Measurements from ENCODE around the gene TULP3. TPM values are rescaled to one million over a fixed set of nuclear protein-coding genes. Genes with fewer than 3 reads are reported as not detected.

The TULP3 gene
- polyA plus RNA-seq, 1 donor (not counting 4 experiments of a cell fraction or from before 2014, with no cell fraction given), result 16.0 TPM

GRCh38 chr12:2897418-2897817 lies 6.7 kb downstream of the TULP3 start:
- TF ChIP-seq CTCF (optimal IDR thresholded peaks at IDR 0.05 in 1 of 3, IDR thresholded peaks at IDR 0.05 in 1 of 3, conservative IDR thresholded peaks at IDR 0.05 in 1 of 3; ENCODE audit: extremely low read depth in 1 of 3, insufficient read depth in 2 of 3, low read length in 3 of 3) (no peak), EZH2 (IDR thresholded peaks at IDR 0.05; ENCODE audit: low read length) (no peak)
- Histone ChIP-seq H3K9ac (ENCODE audit: control insufficient read depth, extremely low read depth, insufficient read depth, low read length) (no peak overlapping the region), H4K20me1 (ENCODE audit: control insufficient read depth, extremely low read depth, insufficient read depth, low read length) (no peaks in the 10 kb centered on the region)

GRCh38 chr12:2900642-2901041 lies 10.0 kb downstream of the TULP3 start:
- H3K4me2 ChIP-seq (ENCODE audit: control insufficient read depth, extremely low read depth, insufficient read depth, low read depth, low read length), result no peak overlapping the region
- no peak overlapping the region for H2AFZ ChIP-seq (ENCODE audit: control insufficient read depth, low read length)
- H3K79me2 ChIP-seq (ENCODE audit: control insufficient read depth, insufficient read depth, low read length), result peaks cover 23% of the 10 kb centered on the region
- dilution Hi-C loops (cut with MboI; ENCODE audit: extremely low pct_ligation_motif_present, low sequenced_read_pairs), result no loop called here
- H3K4me3 ChIP-seq (ENCODE audit: control insufficient read depth in 2 of 3, extremely low read depth in 1 of 3, insufficient read depth in 2 of 3, low read depth in 1 of 3, low read length in 3 of 3), result no peak overlapping the region
- TF ChIP-seq CTCF (optimal IDR thresholded peaks at IDR 0.05 in 1 of 3, IDR thresholded peaks at IDR 0.05 in 1 of 3, conservative IDR thresholded peaks at IDR 0.05 in 1 of 3; ENCODE audit: extremely low read depth in 1 of 3, insufficient read depth in 2 of 3, low read length in 3 of 3), result no peak
- TF ChIP-seq EZH2 (IDR thresholded peaks at IDR 0.05; ENCODE audit: low read length), result no peak
- peaks cover 6% of the 10 kb centered on the region for H3K4me1 ChIP-seq (ENCODE audit: control insufficient read depth, extremely low read depth, insufficient read depth, low read length)
- H3K9me3 ChIP-seq (ENCODE audit: control insufficient read depth, low read depth, low read length), result no peaks in the 10 kb centered on the region
- H4K20me1 ChIP-seq (ENCODE audit: control insufficient read depth, extremely low read depth, insufficient read depth, low read length), result no peaks in the 10 kb centered on the region
- DNase-seq (ENCODE audit: low read depth, low spot score) (no peak), FAIRE-seq (no peak)
- no peaks in the 10 kb centered on the region for H3K36me3 ChIP-seq (ENCODE audit: control insufficient read depth in 2 of 2, extremely low read depth in 1 of 2, insufficient read depth in 2 of 2, low read length in 2 of 2)
- no peak overlapping the region for H3K27ac ChIP-seq (ENCODE audit: control insufficient read depth, insufficient read depth, low read length)
- no peaks in the 10 kb centered on the region for H3K9me1 ChIP-seq (ENCODE audit: control insufficient read depth, extremely low read depth, insufficient read depth, low read length)
- H3K9ac ChIP-seq (ENCODE audit: control insufficient read depth, extremely low read depth, insufficient read depth, low read length), result no peak overlapping the region
- no peaks in the 10 kb centered on the region for H3K27me3 ChIP-seq (ENCODE audit: control insufficient read depth, extremely low read depth, insufficient read depth, low read length)

More at GRCh38 chr12:2897418-2897817, 6.7 kb downstream of the TULP3 start:
- no peaks in the 10 kb centered on the region for H3K27me3 ChIP-seq (ENCODE audit: control insufficient read depth, extremely low read depth, insufficient read depth, low read length)
- peaks cover 11% of the 10 kb centered on the region for H3K4me1 ChIP-seq (ENCODE audit: control insufficient read depth, extremely low read depth, insufficient read depth, low read length)
- H3K79me2 ChIP-seq (ENCODE audit: control insufficient read depth, insufficient read depth, low read length), result peaks cover 26% of the 10 kb centered on the region
- DNase-seq (ENCODE audit: low read depth, low spot score) (no peak), FAIRE-seq (no peak)
- no peaks in the 10 kb centered on the region for H3K9me1 ChIP-seq (ENCODE audit: control insufficient read depth, extremely low read depth, insufficient read depth, low read length)
- H2AFZ ChIP-seq (ENCODE audit: control insufficient read depth, low read length), result no peak overlapping the region
- no peak overlapping the region for H3K4me2 ChIP-seq (ENCODE audit: control insufficient read depth, extremely low read depth, insufficient read depth, low read depth, low read length)
- no peak overlapping the region for H3K27ac ChIP-seq (ENCODE audit: control insufficient read depth, insufficient read depth, low read length)
- dilution Hi-C loops (cut with MboI; ENCODE audit: extremely low pct_ligation_motif_present, low sequenced_read_pairs), result no loop called here
- H3K36me3 ChIP-seq (ENCODE audit: control insufficient read depth in 2 of 2, extremely low read depth in 1 of 2, insufficient read depth in 2 of 2, low read length in 2 of 2), result no peaks in the 10 kb centered on the region
- no peak overlapping the region for H3K4me3 ChIP-seq (ENCODE audit: control insufficient read depth in 2 of 3, extremely low read depth in 1 of 3, insufficient read depth in 2 of 3, low read depth in 1 of 3, low read length in 3 of 3)
- no peaks in the 10 kb centered on the region for H3K9me3 ChIP-seq (ENCODE audit: control insufficient read depth, low read depth, low read length)

Data from keratinocyte (primary cell).